RPMI7951 (cell line): ENCODE data around the gene RASGRP2. TPM values are rescaled to one million over a fixed set of nuclear protein-coding genes. Genes with fewer than 3 reads are reported as not detected.
A peak's percentile ranks its signal among the peaks of the same experiment; 100 is the strongest.

Experiments
- DNase-seq: peaks from one replicate; pipeline ENCODE4 v3.0.0-alpha.2; 2012; ENCODE audit warnings: low read depth
- total RNA-seq: library from RNA; depleted of rRNA; stranded (reverse); fragments of >200 nt; shearing (Covaris generic); gene quantifications from 2 replicates; pipeline ENCODE4 v1.2.3, GENCODE V29; 2014; rRNA removed

The RASGRP2 gene
- total RNA-seq = not detected in 2 replicates

DNA sequence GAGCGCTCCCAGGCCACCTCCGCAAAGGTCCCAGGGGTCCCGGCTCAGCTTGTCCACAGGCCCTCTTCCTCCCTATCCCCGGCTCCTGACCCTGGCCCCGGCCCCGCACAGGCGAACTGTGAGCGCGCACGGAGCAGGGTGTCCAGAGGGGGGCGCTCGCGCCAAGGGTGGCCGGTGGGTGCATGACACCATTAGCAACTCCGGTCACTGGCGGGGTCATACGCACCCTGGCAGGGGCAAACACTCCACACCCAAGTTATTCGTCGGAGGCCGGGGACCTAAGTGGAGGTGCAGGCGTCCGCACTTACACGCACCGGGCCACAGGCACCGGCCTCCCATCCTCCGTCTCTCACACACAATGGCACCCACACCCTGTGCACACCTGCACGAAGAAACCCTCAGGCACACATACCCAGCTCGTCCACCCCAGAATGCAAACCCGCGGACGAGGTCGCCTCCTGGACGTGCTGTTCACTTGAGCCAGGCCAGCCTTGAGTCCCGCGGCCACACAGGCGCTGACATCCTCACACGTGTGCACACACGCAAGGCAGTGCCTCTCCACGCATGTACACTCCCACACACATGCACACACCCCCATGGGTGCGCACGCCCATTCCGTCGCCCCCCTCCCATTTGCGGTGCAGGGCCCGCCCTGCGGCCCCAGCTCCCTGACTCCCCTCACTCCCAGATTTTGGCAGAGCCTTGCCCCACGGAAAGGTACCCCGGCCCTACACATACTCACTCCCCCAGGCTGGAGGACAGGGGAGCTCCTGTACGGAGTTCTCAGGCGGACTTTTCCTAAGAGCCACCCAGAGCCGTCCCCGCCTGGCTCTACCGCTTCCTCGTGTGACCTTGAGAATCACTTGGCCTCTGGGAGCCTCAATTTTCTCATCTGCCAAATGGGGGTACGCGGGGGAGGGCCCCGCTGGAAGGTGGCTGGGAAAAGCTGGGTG is at the start of gene RASGRP2:
Gene RASGRP2, minus strand, starts transcription at position 552 of the 953 bp plus-strand sequence. CDS start 1,276 bp downstream, outside the sequence.
- DNase-seq = no peak

DNA sequence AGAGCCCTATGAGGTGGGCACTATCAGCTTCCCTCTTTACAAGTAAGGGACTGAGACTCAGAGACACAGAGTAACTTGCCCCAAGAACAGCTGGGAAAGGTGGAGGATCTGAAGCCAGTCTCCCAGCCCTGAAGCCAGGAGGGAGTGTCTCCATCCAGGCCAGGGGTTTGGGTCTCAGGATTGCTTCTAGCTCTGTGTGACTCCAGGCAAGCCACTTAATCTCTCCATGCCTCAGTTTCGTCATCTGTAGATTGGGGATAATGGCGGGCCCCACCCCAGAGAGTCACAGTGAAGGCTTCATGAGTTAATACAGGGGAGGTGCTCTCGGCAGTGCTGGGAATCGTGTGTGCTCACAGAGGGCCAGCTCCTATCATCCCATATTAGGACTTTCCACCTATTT is 48.5 kb upstream of the RASGRP2 start:
- no peak for DNase-seq

DNA sequence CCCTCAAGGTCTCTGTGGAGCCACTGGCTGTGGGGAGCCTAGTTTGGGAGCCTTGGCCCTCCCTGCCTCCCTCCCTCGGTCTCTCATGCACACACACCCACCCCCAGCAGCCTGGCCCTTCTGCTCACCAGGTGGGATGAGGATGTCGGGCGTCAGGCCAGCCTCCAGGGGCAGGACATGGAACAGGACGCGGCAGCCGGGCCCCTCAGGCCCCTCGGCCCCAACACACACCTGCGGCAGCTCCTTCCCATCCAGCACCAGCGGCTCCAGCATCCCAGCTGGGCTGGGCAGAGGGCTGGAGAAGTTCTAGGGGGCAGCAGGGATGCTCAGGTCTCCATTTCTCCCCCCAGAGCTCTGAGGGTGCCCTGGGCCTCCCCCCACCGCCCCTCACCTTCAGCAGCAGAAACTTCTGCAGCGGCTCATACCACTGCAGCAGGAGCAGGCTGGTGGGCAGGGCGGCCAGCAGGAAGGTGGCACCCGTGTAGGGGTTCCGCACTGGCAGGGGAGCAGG is 47.9 kb upstream of the RASGRP2 start:
- no peak for DNase-seq

DNA sequence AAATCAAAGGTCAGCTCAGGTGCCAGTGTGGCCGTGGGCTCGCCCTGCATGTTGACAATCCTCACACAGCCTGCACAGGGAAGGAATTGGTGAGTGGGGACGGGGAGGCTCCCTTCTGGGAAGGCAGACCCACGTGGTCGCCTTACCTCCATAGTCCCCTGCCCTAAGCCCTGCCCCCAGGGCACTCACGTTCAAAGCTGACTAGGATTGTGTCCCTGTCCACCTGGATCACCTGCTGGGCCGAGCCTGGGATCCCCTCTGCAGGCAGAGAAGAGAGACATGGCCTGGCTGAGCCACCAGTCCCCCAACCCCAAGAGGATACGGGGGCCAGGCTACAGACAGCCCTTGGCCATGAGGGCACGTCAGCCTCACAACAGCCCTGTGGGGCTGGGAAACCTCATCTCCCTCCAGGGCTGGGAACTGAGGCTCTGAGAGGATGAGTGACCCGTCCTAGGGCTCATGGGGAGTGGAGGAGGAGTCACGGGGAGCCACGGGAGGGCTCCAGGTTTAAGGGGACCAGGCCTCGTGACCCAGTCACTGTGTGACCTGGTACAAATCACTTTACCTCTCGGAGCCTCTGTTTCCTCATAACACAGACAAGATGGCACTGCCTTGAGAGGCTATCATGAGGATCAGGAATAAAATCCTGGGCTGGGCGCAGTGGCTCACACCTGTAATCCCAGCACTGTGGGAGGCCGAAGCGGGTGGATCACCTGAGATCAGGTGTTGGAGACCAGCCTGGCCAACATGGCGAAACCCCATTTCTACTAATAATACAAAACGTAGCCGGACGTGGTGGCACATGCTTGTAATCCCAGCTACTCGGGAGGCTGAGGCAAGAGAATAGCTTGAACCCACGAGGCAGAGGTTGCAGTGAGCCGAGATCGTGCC is 46.5 kb upstream of the RASGRP2 start:
- no peak for DNase-seq

DNA sequence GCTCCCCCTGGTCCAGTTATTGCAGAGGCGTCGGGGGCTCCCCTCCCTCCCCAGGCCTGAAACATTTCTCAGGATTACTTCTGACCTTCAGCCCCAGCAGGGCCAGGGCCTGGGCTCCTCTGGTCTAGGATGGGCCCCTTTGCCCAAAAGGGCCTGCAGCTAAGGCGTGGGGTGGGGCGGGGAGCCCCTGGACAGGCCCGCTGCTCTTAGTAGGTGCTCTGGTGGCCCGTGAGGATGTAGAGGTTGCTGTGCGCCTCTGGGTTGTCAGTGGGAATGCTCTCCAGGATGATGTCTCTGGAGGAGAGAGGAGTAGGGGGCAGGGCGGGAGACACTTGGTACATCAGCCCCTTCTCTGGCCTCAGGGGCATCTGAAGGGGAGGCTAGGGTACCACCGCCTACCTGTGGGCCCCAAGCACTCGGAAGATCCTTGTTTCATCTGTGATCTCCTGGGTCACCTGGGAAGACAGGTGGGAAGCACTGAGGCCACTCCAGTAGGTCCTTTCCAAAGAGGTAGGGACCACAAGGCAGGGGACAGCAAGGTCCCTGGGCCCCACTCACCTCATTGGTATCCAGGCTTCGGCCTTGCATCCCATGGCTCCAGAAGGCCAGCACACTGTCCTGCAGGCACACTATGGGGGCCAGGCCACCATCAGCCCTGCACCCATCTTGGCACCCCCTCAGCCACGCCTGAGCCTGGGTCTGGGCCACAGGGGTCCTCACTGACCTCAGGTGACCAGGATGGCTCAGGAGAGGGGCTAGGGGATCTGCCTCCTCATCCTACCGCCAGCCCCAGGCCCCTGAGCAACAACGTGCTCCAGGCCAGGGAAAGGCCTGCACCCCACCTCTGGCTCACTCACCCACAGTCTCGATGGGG is 45.6 kb upstream of the RASGRP2 start:
- no peak for DNase-seq

DNA sequence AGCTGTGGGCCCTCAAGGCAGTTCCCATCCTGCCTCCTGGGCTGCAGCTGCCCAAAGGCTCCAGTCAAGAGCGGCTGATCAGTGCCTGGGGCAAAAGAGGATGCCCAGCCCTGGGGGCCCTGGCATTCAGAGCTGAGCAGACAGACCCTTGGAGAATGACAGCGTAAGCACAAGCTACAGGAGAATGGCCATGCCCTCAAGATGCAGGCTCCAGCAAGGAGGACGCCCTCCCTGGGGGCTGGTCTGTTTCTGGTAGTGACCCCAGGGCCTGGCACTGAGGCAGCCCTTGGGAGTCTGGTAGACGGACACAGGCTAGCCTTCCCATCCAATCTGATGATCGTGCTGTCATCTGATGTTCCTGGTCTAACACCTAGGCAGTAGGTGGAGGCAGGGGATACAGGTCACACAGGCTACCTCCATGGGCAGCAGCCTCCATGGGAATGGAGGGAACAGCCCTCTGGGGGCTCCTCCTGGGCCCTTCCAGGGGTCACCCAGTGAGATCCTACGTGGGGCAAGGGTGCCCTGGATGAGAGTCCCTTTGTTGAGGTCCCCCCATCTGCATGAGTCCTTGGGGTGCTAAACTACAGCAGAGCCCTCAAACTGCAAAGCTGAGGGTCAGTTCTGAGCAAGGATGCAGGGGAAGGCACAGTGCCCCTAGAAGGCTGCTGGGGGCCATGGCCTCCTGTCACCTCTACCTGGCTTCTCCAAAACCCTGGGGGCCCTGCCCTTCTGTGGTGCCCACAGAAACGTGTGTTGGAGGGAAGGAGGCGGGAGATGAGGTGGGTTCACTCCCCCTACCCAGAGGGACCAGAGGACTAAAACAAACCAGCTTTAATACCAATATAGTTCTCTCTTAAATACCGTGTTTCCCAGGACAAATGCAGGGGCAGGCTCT is 44.6 kb upstream of the RASGRP2 start:
- DNase-seq = no peak

DNA sequence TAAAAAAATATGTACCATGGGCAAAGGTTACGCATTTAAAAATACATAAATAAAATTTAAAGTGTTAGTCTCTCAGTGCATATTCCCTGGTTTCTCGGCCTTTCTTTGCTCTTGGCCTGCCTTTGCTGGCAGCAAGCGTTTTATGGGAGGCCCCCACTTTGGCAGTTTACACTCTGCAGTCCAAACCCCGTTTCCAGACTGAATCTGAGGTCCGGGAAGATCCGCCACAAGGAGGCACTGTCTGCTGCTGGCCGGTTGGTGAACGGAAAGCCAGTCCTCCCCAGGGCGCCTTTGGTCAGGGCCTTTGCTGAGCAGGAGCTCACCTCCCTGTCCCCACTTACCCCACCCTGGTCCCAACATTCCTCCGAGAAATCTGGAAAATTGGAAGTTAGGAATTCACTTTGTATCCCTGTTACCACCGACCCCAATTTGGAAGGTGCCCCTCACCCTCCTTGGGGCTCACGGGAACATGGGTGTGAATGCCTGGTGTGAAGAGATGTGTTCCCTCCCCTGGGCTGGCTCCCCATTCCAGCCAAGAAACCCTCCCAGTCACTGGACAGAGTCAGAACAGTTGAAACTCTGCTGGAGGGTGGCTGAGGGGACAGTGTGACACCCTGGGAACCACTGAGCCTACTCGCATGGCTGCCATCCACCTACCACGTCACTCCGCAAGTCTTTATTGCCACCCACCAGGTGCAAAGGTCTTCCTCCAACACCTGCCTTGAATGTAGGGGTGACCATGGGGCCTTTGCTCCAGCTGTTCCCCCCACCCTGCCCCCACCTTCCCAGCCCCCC is 43.8 kb upstream of the RASGRP2 start:
- peak; percentile 35 for DNase-seq

DNA sequence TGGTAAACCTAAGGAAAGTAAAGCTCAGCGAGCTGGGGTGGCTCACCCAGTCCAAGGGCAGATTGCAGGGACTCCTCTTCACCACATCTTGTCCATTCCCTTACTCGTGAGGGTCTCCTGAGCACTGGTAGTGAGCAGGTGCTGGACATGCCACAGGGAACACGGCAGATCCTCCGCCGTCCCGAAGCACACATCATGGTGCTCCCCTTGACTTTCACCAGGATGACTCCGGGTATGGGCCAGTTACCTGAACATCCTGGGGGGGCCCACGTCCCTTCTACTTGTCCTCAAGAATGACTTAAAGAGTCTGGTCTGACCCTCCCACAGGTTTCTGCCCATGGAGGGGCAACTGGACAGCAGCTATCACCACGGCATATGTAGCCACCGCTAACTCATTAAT is 42.4 kb upstream of the RASGRP2 start:
- DNase-seq = no peak

DNA sequence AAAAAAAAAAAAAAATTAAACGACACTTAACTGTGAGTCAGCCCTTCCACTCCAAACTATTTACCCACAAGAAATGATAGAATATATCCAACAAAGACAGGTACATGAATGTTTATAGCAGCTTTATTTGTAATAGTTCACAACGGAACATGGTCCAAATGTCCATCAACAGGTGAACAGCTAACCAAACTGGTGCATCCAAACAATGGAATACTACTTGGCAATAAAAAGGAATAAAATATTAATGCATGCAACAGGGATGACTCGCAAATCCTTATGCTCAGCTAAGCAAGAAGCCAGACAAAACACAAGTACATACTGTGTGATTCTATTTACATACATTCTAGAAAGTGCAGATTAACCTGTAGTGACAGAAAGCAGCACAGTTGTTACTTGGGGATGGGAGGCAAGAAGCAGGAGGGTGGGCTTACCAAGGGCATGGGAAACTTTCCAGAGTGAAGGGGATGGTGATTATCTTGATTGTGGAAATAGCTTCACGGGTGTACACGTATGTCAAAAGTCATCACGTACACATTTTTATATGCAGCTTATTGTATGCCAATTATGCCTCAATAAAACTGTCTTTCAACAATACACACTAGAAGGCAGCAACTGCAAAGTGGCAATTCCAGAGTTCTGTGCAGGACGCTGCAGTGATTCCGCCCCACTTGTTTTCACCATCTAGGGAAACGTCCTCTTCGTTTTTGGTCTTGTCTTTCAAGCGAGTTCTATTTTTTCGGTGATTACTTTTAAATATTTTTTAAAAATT is 41.1 kb upstream of the RASGRP2 start:
- DNase-seq = no peak

DNA sequence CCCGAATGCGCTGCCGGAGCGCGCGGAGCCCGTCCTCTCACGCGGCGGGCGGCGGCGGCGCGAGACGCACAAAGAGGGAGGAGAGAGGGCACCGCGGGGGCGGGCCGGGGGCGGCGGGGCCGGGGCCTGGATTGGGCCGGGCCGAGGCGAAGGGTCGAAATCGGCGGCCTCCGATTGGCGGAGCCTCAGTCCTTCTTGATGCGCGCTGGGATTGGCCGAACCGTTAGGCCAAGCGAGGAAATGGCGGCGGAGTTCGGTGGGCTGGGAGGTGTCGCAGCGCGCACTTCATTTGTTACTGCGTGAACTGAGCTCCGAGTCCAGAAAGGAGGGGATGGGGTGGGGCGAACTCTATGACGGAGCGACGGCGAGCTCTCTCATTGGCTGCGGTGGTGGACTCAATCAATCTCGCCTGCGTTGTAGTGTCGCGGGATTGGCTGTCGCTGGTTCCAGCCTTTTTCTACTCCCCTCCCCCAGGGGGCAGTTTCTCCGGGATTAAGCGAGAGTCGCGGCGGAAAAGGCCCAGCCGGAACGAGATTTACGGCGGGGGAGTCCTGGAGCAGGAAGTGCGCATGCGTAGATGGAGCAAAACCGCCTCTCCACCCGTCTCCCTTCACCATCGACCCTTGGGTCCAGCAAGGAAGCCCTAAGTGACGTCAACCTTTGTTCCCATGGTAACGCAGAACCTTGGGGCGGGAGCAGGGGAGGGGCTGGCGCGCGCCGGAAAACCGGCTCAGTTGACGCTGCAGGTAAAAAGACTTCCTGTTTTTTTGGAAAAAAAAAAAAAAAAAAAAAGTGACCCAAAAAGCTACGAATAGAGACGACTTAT is 34.7 kb upstream of the RASGRP2 start, which contains the start of gene SF1:
Gene SF1, minus strand, starts transcription at position 70 of the 826 bp plus-strand sequence. CDS start 150 bp downstream, outside the sequence.
- peak; percentile 99 for DNase-seq

DNA sequence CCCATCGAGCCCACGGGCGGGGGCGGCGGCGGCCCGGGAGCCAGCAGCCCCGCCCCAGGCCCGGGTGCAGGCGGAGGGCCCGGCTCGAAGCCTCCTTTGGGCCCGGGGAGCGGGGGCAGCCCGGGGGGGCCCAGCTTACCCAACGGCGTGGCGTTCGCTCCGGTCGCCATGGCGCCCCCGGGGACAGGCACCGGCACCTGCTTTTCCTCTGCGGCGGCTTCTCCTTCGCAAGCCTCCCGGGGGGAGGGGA is 34.2 kb upstream of the RASGRP2 start:
- DNase-seq = no peak

DNA sequence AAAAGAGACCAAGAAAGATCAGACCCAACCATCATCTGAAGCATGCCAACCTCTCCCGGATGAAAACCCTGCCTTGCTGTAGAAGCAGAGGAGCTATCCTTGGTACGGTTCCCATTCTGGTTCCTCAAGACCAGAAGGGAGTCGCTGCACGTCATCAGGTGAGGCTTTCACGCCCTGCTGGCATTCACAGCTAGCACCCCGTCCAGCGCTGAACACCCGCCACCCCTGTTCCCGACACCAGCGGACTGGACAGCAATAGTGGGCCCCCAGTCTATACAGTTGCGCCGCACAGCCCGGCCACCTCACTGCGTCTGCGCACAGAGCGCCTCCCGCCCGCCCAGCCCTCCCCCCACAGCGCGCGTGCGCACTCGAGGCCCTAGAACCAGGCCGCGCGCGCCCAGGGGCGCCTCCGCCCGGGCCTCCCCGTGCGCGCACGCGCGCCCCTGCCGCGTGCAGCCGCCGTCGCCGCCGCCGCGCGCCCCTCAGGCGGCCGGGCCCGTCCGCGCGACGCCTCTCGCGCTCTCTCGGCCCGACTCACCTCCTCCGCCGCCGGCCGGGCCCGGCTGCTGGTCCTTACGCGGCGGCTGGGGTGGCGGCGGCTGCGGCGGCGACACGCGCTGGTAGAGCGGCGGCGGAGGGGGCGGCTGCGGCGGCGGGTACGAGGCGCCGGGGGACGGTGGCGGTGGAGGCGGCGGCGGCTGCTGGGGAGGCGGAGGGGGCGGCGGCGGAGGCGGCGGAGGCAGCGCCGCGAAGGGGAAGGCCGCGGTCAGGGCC is 33.7 kb upstream of the RASGRP2 start:
- DNase-seq = peak; percentile 79

DNA sequence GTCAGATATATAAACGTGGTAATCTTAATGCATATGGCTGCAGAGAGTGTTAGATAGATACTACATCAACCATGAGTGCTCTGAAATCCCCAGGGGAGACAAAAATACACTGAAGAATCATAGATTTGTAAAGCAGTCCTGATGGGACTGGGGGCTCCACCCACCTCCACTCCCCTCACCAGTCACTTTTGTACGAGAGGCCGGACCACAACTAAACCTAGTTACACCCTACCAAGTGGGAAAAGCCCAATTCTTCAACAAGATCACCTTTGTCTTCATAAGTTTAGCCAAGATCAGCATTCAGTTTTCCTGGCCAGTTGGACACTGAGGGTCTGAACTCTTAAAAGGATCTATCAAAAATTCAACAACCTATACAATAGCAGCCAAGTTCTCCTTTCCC is 32.9 kb upstream of the RASGRP2 start:
- DNase-seq = no peak

DNA sequence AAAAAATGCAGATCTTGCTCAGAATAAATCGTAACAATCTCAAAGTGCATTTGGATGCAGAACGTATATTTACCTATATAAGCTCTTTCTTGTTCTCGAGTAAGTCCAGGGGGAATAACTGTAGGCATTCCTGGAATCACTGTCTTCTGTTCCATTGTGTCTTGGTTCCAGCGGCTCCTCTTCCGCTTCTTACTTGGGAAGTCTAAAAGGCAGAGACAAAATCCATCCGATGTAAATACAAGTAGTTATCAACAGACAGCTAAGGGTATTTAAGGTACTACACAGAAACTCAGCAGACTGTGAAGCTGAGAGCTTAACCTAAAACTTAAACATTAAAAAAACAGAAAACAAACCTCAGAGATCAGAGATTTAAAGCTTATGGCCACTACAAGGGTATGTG is 32.5 kb upstream of the RASGRP2 start:
- DNase-seq = no peak

DNA sequence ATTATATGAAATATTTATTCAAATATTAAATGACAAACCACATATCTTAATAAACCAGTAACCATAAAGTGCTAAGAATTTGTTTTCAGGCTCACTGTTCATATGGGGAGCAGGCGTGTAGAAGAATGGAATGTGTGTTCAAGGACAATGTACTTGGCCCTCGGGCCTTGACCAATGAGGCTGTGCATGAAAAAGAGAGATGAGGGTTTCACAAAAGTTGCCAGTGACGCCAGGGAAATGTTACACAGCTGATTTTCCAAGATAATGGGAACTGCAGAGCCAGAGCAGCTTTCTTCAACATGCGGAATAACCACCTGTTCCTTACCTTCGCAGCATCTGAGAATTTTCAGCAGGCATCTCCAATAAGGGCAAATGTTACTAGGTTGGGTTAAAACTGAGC is 30.2 kb upstream of the RASGRP2 start:
- DNase-seq = no peak

DNA sequence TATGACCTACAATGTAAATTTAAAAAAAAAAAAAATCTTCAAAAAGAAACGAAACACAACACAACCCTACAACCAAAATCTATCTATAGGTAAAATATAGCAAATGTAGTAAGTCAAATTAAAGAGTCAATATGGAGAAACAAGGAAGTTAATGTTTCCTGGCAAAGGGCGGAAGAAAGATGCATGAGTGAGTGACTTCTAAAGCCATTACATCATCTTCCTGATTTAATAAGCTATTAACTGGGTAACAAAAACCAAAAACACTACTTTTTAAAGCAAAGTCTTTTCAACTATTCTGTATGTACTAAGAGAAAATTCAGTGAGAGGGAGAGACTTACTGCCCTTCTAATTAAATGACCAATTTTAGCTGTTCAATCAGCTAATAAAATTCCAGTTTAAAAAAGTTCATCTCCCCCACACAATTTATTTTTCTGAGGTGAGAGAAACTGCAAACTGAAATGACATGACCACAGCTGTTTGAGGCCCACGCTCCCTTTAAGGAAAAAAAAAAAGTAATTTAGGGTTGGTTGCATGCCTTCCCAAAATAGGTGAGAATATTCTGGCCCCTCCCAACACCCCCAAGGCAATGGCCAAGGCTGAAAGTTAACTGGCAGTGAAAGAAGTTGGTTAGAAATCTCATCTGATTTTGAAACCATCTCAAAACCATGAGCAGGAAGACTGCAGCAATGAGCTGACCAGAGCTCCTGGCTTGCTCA is 28.5 kb upstream of the RASGRP2 start:
- no peak for DNase-seq
